Loucy (cell line): ENCODE measurements around the gene POLR3A.

ENCODE experiments used
- H2AFZ ChIP-seq: fragments of 200-600 bp; sonication (generic); 2 replicates; pipeline ENCODE4 v1.6.0; 2016; ENCODE audit warnings: antibody characterized with exemption, mild to moderate bottlenecking, low read length, moderate library complexity
- H3F3A ChIP-seq: fragments of 200-600 bp; 2 replicates; pipeline ENCODE4 v1.6.0; 2016; ENCODE audit warnings: antibody characterized with exemption, low read depth, mild to moderate bottlenecking
- H3K27me3 ChIP-seq: fragments of 200-600 bp; sonication (generic); 2 replicates; pipeline ENCODE4 v1.6.1; 2014; ENCODE audit warnings: low read length, mild to moderate bottlenecking; ENCODE audit not compliant: insufficient read depth, poor library complexity, severe bottlenecking
- H3K36me3 ChIP-seq: fragments of 200-600 bp; sonication (generic); 2 replicates; pipeline ENCODE4 v1.6.1; 2016; ENCODE audit warnings: low read length; ENCODE audit not compliant: insufficient read depth
- H3K4me1 ChIP-seq: fragments of 200-600 bp; sonication (generic); 2 replicates; pipeline ENCODE4 v1.5.1; 2014; ENCODE audit warnings: low read length, mild to moderate bottlenecking; ENCODE audit not compliant: insufficient read depth, poor library complexity, severe bottlenecking
- H3K4me2 ChIP-seq: fragments of 200-600 bp; sonication (generic); 2 replicates; pipeline ENCODE4 v1.6.0; 2014; ENCODE audit warnings: antibody characterized with exemption, low read length, low read depth, mild to moderate bottlenecking; ENCODE audit not compliant: poor library complexity, severe bottlenecking
- H3K4me3 ChIP-seq: fragments of 200-600 bp; sonication (generic); 2 replicates; pipeline ENCODE4 v1.5.1; 2014; ENCODE audit warnings: low read length, mild to moderate bottlenecking, mixed read lengths; ENCODE audit not compliant: poor library complexity, severe bottlenecking
- H3K79me2 ChIP-seq: fragments of 200-600 bp; sonication (generic); 2 replicates; pipeline ENCODE4 v1.6.1; 2014; ENCODE audit warnings: low read length; ENCODE audit not compliant: insufficient read depth
- H3K9ac ChIP-seq: fragments of 200-600 bp; sonication (generic); 2 replicates; pipeline ENCODE4 v1.6.0; 2014; ENCODE audit warnings: mild to moderate bottlenecking, low read depth, low read length, moderate library complexity; ENCODE audit not compliant: poor library complexity, severe bottlenecking
- H3K9me2 ChIP-seq: fragments of 200-600 bp; sonication (generic); replicated peaks from 2 replicates; pipeline ENCODE4 v1.6.1; 2016; ENCODE audit warnings: low read depth, low read length, mixed read lengths
- H3K9me3 ChIP-seq: fragments of 200-600 bp; sonication (generic); 2 replicates; pipeline ENCODE4 v1.6.1; 2014; ENCODE audit warnings: mild to moderate bottlenecking, antibody characterized with exemption, low read length, low read depth; ENCODE audit not compliant: insufficient read depth
- H4K20me1 ChIP-seq: fragments of 200-600 bp; sonication (generic); 2 replicates; pipeline ENCODE4 v1.6.0; 2014; ENCODE audit warnings: antibody characterized with exemption, low read length, mild to moderate bottlenecking; ENCODE audit not compliant: insufficient read depth, poor library complexity, severe bottlenecking
- EZH2phosphoT487 ChIP-seq: fragments of 200-600 bp; IDR thresholded peaks from 2 replicates; pipeline ENCODE4 v1.6.1; 2018; ENCODE audit warnings: antibody characterized with exemption, mild to moderate bottlenecking, moderate library complexity, borderline replicate concordance
- TF ChIP-seq, protein P1 (sequence below): fragments of 200-600 bp; sonication (generic); conservative IDR thresholded peaks from 2 replicates; pipeline ENCODE4 v1.5.1; 2014; ENCODE audit warnings: mild to moderate bottlenecking, antibody characterized with exemption, low read length

Gene POLR3A

GRCh38 chr10:77941790-77942189 is 87.5 kb downstream of the POLR3A start:
- Histone ChIP-seq H2AFZ (no peak overlapping the region), H3K9ac (no peak overlapping the region), H3K4me3 (no peak overlapping the region), H3K4me2 (no peak overlapping the region), H4K20me1 (no peaks in the 10 kb centered on the region), H3K9me3 (no peaks in the 10 kb centered on the region), H3K79me2 (no peaks in the 10 kb centered on the region), H3F3A (no peaks in the 10 kb centered on the region), H3K9me2 (no peaks in the 10 kb centered on the region), H3K36me3 (no peaks in the 10 kb centered on the region), H3K4me1 (peaks cover 6% of the 10 kb centered on the region), H3K27me3 (no peaks in the 10 kb centered on the region)
- TF ChIP-seq, protein P1, sequence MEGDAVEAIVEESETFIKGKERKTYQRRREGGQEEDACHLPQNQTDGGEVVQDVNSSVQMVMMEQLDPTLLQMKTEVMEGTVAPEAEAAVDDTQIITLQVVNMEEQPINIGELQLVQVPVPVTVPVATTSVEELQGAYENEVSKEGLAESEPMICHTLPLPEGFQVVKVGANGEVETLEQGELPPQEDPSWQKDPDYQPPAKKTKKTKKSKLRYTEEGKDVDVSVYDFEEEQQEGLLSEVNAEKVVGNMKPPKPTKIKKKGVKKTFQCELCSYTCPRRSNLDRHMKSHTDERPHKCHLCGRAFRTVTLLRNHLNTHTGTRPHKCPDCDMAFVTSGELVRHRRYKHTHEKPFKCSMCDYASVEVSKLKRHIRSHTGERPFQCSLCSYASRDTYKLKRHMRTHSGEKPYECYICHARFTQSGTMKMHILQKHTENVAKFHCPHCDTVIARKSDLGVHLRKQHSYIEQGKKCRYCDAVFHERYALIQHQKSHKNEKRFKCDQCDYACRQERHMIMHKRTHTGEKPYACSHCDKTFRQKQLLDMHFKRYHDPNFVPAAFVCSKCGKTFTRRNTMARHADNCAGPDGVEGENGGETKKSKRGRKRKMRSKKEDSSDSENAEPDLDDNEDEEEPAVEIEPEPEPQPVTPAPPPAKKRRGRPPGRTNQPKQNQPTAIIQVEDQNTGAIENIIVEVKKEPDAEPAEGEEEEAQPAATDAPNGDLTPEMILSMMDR = no peak
- TF ChIP-seq EZH2phosphoT487 = no peak

DNA sequence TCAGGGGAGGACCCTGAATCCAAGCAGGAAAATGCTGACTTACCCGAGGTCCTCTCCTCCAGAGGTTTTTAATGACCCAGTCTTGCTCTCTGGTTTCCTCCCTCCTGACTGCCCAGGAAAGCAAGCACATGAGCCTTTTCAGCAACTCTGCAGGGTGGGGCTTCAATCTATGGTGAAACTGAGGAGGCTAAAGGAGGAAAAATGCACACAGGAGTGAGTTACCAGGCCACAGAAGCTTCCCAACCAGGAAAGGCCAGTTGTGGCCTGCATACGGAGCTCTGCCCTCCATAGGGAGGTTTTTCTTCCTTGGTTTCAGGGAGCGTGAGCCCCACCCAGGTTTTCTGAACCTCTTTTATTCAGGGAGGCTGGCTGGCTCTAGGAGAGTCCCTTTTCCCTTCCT is 88.7 kb downstream of the POLR3A start:
- no peaks in the 10 kb centered on the region for H3K9me2 ChIP-seq
- 0 out of 2 replicates have a peak overlapping the region, but pooled peaks have one; percentile 21 for H2AFZ ChIP-seq
- H3K4me2 ChIP-seq = no peak overlapping the region
- H3K79me2 ChIP-seq = no peaks in the 10 kb centered on the region
- H3K27me3 ChIP-seq = no peaks in the 10 kb centered on the region
- no peak overlapping the region for H3K4me3 ChIP-seq
- no peaks in the 10 kb centered on the region for H3K36me3 ChIP-seq
- H3K9me3 ChIP-seq = no peaks in the 10 kb centered on the region
- H4K20me1 ChIP-seq = no peaks in the 10 kb centered on the region
- no peaks in the 10 kb centered on the region for H3F3A ChIP-seq
- H3K4me1 ChIP-seq = peaks cover 6% of the 10 kb centered on the region
- TF ChIP-seq, protein P1 = no peak
- no peak for TF ChIP-seq EZH2phosphoT487
- H3K9ac ChIP-seq = no peak overlapping the region

DNA sequence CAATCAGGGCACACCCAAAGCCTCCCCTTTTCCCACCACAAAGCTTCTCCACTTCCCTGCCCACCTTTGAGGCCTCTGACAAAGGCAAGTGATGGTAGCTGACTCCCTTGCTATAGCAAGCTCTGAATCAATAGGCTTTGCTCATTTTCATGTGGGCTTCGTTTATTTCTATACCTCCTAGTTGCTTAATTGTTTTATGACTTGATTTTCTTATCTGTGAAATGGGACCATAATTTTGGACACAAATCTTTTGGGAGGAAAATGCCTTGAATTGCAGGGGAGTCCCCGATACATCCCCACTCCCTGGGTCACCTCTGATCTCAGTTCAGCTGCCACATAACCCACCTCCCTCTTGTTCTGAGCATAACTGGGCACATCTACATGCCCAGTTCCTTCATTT is 89.1 kb downstream of the POLR3A start:
- Histone ChIP-seq H3K36me3 (no peaks in the 10 kb centered on the region), H3K4me2 (no peak overlapping the region), H3F3A (no peaks in the 10 kb centered on the region), H4K20me1 (no peaks in the 10 kb centered on the region), H3K4me1 (peaks cover 6% of the 10 kb centered on the region), H3K27me3 (no peaks in the 10 kb centered on the region), H3K4me3 (no peak overlapping the region), H2AFZ (0 out of 2 replicates have a peak overlapping the region, but pooled peaks have one; percentile 21), H3K9me3 (no peaks in the 10 kb centered on the region), H3K79me2 (no peaks in the 10 kb centered on the region), H3K9ac (no peak overlapping the region), H3K9me2 (no peaks in the 10 kb centered on the region)
- TF ChIP-seq EZH2phosphoT487 = no peak
- TF ChIP-seq, protein P1 = no peak
